Measurements from ENCODE around the gene DDX28. TPM values are rescaled to one million over a fixed set of nuclear protein-coding genes. Genes with fewer than 3 reads are reported as not detected.

DDX28 gene
- total and polyA plus RNA-seq, 10 of the 15 experiments (the other 5 are each of a cell fraction or from before 2014, with no cell fraction given), result 3.6 to 40.4 (median 20.0) TPM

DNA sequence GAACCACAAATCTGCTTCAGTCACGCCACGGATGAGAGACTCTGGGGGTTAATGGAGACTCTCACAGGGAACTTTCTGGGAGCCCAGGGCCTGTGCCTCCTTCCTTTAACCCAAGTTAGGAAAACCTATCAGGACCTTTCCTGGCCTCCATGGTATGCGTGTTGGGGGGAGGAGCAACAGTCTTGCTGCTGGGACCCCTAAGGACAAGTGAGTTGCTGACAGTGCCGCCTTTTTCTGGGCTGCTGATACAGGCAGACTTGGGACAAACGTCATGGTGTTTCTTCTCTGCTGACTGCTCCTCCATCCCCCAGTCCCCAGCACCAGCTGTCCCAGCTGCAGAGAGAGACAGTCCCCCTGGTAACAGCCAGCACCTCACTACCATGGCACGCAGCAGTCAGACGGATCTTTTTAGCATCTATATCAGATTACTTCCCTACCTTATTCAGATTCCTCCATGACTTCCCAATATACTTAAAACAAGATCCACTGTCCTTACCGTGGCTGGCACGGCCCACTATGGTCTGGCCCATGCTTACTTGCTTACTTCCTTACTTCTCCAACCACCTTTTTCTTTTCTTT is 13.8 kb downstream of the DDX28 start (continued):
- TF ChIP-seq USF2 (IDR thresholded peaks at IDR 0.05; ENCODE audit: borderline replicate concordance, low read depth, low read length), result no peak
- no peak for TF ChIP-seq JUND (IDR thresholded peaks at IDR 0.05; ENCODE audit: low read depth, low read length)
- TF ChIP-seq USF1 (IDR thresholded peaks at IDR 0.05; ENCODE audit: borderline replicate concordance, extremely low read length, insufficient read depth, low read depth, low read length), result no peak
- TF ChIP-seq RCOR1 (conservative IDR thresholded peaks at IDR 0.05; ENCODE audit: low read depth, low read length), result no peak
- TF ChIP-seq ZNF217 (IDR thresholded peaks at IDR 0.05), result no peak
- TF ChIP-seq SP1 (IDR thresholded peaks at IDR 0.05; ENCODE audit: low read depth, low read length), result no peak
- TF ChIP-seq FOS (IDR thresholded peaks at IDR 0.05; ENCODE audit: borderline replicate concordance, extremely low read depth, insufficient read length), result no peak
- TF ChIP-seq RAD51 (IDR thresholded peaks at IDR 0.05), result no peak

DNA sequence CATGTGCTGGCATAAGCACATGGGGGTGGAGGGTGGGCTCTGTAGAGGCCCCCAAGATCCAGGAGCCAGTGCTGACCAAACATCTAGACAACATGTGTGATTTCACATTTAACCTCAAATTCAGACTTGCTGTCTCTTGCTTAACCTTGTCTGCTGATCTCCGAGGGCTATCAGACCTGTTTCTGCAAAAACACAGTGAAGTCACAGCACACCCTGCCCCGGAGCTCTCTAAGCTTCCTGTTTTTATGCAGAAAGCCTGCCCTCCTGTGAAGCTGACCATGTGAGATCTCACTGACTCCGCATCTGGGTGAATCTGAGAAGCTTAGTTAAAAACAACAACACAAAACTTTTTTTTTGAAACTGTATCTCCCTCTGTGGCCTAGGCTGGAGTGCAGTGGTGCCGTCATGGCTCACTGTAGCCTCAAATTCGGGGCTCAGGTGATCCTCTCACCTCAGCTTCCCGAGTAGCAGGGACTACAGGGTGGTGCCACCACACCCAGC is 17.2 kb downstream of the DDX28 start:
- Histone ChIP-seq H3K4me3 (no peak overlapping the region), H4K20me1 (ENCODE audit: control insufficient read depth, insufficient read depth) (no peaks in the 10 kb centered on the region), H3K36me3 (ENCODE audit: control insufficient read depth in 2 of 2, insufficient read depth in 2 of 2, low read length in 1 of 2) (no peaks in the 10 kb centered on the region), H3K79me2 (ENCODE audit: control insufficient read depth, insufficient read depth, low read length) (no peaks in the 10 kb centered on the region), H3K27me3 (replicated peaks in 1 of 2; ENCODE audit: control insufficient read depth in 2 of 2, insufficient read depth in 2 of 2, low read length in 1 of 2) (no peaks in the 10 kb centered on the region), H3K9ac (ENCODE audit: control insufficient read depth, insufficient read depth, low read length) (no peak overlapping the region), H3K4me1 (ENCODE audit: control insufficient read depth, insufficient read depth, low read length) (peaks cover 4% of the 10 kb centered on the region; the same call in 1 of the 2 replicates), H2AFZ (ENCODE audit: control insufficient read depth, low read depth, low read length) (peak overlapping the region; percentile 64), H3K4me2 (ENCODE audit: control insufficient read depth, insufficient read depth) (no peak overlapping the region), H3K9me3 (replicated peaks; ENCODE audit: control insufficient read depth, insufficient read depth, low read length) (no peaks in the 10 kb centered on the region), H3K27ac (ENCODE audit: control insufficient read depth, insufficient read depth) (no peak overlapping the region)
- FAIRE-seq, result no peak
- no TSS peak for BruUV-seq (replicated peaks)
- CTCF ChIA-PET, result interaction anchor here (0.6 to 2.4 kb wide), 3 partner anchors 11 to 34 kb away, joined by 3 to 9 read pairs (median 4); no protein-coding TSS in a partner anchor
- RAD21 ChIA-PET (ENCODE audit: unreplicated experiment), result no interaction called here
- POLR2A ChIA-PET, result no interaction called here
- peak; percentile 68 for ATAC-seq
- DNase-seq (ENCODE audit: low read depth, low spot score), result no peak
- 1% methylated on average over 6 of the region's 6 CpGs for WGBS (ENCODE audit: insufficient coverage, insufficient replicate concordance, low lambda C conversion rate, missing lambda C conversion rate)
- SMC1A ChIA-PET (ENCODE audit: uncharacterized antibody, unreplicated experiment), result interaction anchor here (0.6 to 1.6 kb wide), 5 partner anchors 8 to 222 kb away, joined by 3 to 5 read pairs (median 4); no protein-coding TSS in a partner anchor
- no peak for TF ChIP-seq MEF2A (IDR thresholded peaks at IDR 0.05; ENCODE audit: insufficient read depth, low read depth, low read length)
- TF ChIP-seq ZBTB33 (IDR thresholded peaks at IDR 0.05), result no peak
- TF ChIP-seq FOXM1 (IDR thresholded peaks at IDR 0.05; ENCODE audit: low read depth, low read length), result no peak
- TF ChIP-seq CREB1 (IDR thresholded peaks at IDR 0.05; ENCODE audit: low read depth), result no peak
- intact Hi-C loops (cut with micrococcal nuclease; ENCODE audit: unreplicated experiment), result no loop called here
- in situ Hi-C loops (cut with MboI), result no loop called here

All from GM12878 (cell line).